H54 (cell line): ENCODE measurements around the gene PCDHA12.
A peak's percentile ranks its signal among the peaks of the same experiment; 100 is the strongest.

Source experiments
- DNase-seq: peaks from one replicate; pipeline ENCODE4 v3.0.0; 2011; ENCODE audit warnings: low spot score, mixed read lengths; ENCODE audit not compliant: insufficient read length
- FAIRE-seq: peaks from 3 replicates; lab custom pipeline; 2011; peaks lifted over from hg19 to GRCh38; lab: Jason Lieb, UNC
- POLR2A ChIP-seq: IDR thresholded peaks from 2 replicates; pipeline ENCODE4 v1.6.1; 2011; ENCODE audit warnings: low read depth, mild to moderate bottlenecking, low read length

Gene PCDHA12

DNA sequence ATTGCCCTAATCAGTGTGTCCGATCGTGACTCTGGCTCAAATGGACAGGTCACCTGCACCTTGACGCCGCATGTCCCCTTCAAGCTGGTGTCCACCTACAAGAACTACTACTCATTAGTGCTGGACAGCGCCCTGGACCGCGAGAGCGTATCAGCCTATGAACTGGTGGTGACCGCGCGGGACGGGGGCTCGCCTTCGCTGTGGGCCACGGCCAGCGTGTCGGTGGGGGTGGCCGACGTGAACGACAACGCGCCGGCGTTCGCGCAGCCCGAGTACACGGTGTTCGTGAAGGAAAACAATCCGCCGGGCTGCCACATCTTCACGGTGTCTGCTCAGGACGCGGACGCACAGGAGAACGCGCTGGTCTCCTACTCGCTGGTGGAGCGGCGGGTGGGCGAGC, 8.3 kb downstream of the PCDHA12 start:
- DNase-seq (no peak), FAIRE-seq (no peak)
- TF ChIP-seq POLR2A, result no peak

GRCh38 chr5:140883927-140884697, 9.0 kb downstream of the PCDHA12 start:
- FAIRE-seq (no peak), DNase-seq (no peak)
- TF ChIP-seq POLR2A, result no peak

- FAIRE-seq, result no peak
- no peak for TF ChIP-seq POLR2A
- DNase-seq, result no peak
These were observed 41.2 kb downstream of the PCDHA12 start for GRCh38 chr5:140916325-140916724.

DNA sequence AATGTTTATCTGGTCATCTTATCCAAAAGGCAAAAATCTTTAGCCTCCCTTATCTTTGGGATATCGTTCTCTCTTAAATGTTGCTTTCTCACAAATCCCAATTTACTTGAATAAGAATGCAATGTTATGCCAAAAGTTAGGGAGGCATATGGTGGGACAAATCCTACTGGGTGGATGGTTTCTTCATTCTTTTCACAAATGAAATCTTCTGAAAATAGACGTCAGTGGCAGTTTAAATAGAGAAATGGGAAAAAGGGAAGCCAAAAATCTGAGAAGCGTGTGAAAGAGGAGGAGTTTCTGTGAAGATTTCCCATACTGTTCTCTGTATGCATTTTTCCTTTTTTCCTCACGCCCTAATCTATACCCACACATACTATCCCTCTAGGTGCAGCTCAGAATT, 48.5 kb downstream of the PCDHA12 start:
- TF ChIP-seq POLR2A, result no peak
- DNase-seq (no peak), FAIRE-seq (no peak)

GRCh38 chr5:140925806-140926442, 50.8 kb downstream of the PCDHA12 start, which contains the start of gene PCDHAC1:
PCDHAC1 (plus strand) TSS chr5:140926299; CDS start chr5:140926893, 594 bp downstream.
- TF ChIP-seq POLR2A, result no peak
- FAIRE-seq, result no peak
- no peak for DNase-seq

DNA sequence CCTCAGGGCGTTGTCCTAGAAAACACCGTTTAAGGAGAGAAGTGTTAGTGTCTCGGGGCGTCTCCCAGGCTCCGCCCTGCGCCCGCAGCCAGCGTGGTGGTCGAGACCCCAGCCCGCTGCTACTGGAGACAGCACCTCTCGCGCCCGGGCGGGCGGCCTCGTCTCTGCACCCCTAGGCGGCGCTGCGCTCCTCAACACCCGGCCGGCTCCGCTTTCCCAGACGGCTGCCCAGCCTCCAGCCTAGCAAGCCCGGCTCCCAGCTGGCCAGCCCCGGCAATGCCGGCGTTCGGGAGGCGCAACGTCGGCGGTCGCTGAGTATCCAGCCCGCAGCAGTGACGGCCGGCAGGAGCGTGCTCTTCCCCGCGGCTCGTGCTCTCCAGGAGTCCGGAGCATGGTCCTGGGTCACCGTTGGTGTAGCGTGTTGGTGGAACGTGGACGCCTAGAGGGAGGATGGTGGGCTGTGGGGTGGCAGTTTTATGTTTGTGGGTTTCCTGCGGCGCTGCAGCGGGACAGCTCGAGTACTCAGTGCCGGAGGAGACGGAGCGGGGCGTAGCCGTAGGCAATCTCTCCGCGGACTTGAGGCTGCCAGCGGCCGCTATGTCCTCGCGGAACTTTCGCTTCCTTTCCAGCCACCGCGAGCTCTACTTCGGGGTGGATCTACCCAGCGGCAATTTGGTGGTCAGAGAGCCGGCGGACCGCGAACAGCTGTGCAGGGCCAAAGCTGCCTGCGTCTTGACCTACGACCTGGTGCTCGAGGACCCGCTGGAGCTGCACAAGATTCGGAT, 51.5 kb downstream of the PCDHA12 start:
- DNase-seq (peak; percentile 31), FAIRE-seq (no peak)
- TF ChIP-seq POLR2A, result no peak

- no peak for FAIRE-seq
- no peak for TF ChIP-seq POLR2A
- no peak for DNase-seq
These were observed 52.1 kb downstream of the PCDHA12 start for GRCh38 chr5:140927228-140927573.
